CD4-positive, alpha-beta memory T cell (primary cell): Measurements from ENCODE around the gene SERPINE1. TPM values are rescaled to one million over a fixed set of nuclear protein-coding genes. Genes with fewer than 3 reads are reported as not detected.
A peak's percentile ranks its signal among the peaks of the same experiment; 100 is the strongest.

Experiments used
- CTCF ChIA-PET: fragments of 350-600 bp; sonication (Branson Sonifier 250); formaldehyde crosslinking; loops from one replicate; lab custom pipeline; 2021; ENCODE audit warnings: inconsistent platforms; ENCODE audit not compliant: partially characterized antibody; lab: Charles Lee
- POLR2A ChIA-PET: fragments of 350-600 bp; sonication (Branson Sonifier 250); formaldehyde crosslinking; loops from one replicate; lab custom pipeline; 2021; ENCODE audit not compliant: partially characterized antibody; lab: Charles Lee
- DNase-seq, 5 donors: peaks; one replicate each; pipeline versions ENCODE4 v3.0.0 to v3.0.0-alpha.2; 2020 to 2022; ENCODE audit warnings: mixed read lengths in 1 of 5
- H3K27ac ChIP-seq: one replicate; pipeline ENCODE4 v1.7.0; 2013; ENCODE audit warnings: low read depth, low read length
- H3K27me3 ChIP-seq: 2 replicates; pipeline ENCODE4 v1.7.0; 2013; ENCODE audit warnings: mild to moderate bottlenecking, low read length, moderate library complexity; ENCODE audit not compliant: insufficient read depth
- H3K36me3 ChIP-seq: 2 replicates; pipeline ENCODE4 v1.7.0; 2013; ENCODE audit warnings: mild to moderate bottlenecking, low read length, moderate library complexity; ENCODE audit not compliant: insufficient read depth
- H3K4me1 ChIP-seq: 2 replicates; pipeline ENCODE4 v1.7.0; 2013; ENCODE audit warnings: mild to moderate bottlenecking, low read length, moderate library complexity; ENCODE audit not compliant: insufficient read depth
- H3K4me3 ChIP-seq, 2 donors: one replicate each; pipeline ENCODE4 v1.7.0; 2013; ENCODE audit warnings: low read length in 2 of 2, mild to moderate bottlenecking in 1 of 2
- H3K9me3 ChIP-seq, 2 donors: one replicate each; pipeline ENCODE4 v1.7.0; 2013; ENCODE audit warnings: low read length in 2 of 2, control low read depth in 1 of 2; ENCODE audit not compliant: control insufficient read depth in 1 of 2
- H3K27ac Mint-ChIP-seq, 7 donors: one replicate each; pipeline ENCODE4 v1.8.0; 2020 to 2021; ENCODE audit warnings: mixed read lengths in 7 of 7, mild to moderate bottlenecking in 6 of 7, inconsistent platforms in 3 of 7, moderate library complexity in 3 of 7
- H3K27me3 Mint-ChIP-seq, 2 donors: one replicate each; pipeline ENCODE4 v1.8.0; 2020 to 2021; ENCODE audit warnings: mixed read lengths in 2 of 2
- H3K36me3 Mint-ChIP-seq, 2 donors: one replicate each; pipeline ENCODE4 v1.8.0; 2020 to 2021; ENCODE audit warnings: mixed read lengths in 2 of 2, inconsistent platforms in 1 of 2, mild to moderate bottlenecking in 1 of 2
- H3K4me1 Mint-ChIP-seq, 4 donors: one replicate each; pipeline ENCODE4 v1.8.0; 2020 to 2021; ENCODE audit warnings: mixed read lengths in 4 of 4, mild to moderate bottlenecking in 1 of 4
- H3K4me3 Mint-ChIP-seq, 8 donors: one replicate each; pipeline ENCODE4 v1.8.0; 2020 to 2021; ENCODE audit warnings: mixed read lengths in 8 of 8, mild to moderate bottlenecking in 7 of 8, moderate library complexity in 6 of 8, inconsistent platforms in 3 of 8
- H3K9me3 Mint-ChIP-seq, 8 donors: one replicate each; pipeline ENCODE4 v1.8.0; 2020 to 2021; ENCODE audit warnings: mixed read lengths in 8 of 8, mild to moderate bottlenecking in 5 of 8, inconsistent platforms in 3 of 8, moderate library complexity in 1 of 8
- intact Hi-C: fragments of 100-400 bp; cut with micrococcal nuclease; formaldehyde crosslinking; loops from one replicate; pipeline ENCODE4 v1.15.1; 2023
- polyA plus RNA-seq, 2 donors: library from polyadenylated mRNA; unstranded; fragments of 300-500 nt; fragmentation: Illumina TruSeq; gene quantifications; one replicate each; pipeline ENCODE4 v1.2.3, GENCODE V29; 2021
- total RNA-seq, 2 experiments: library from RNA; stranded (reverse); gene quantifications; one replicate each; pipeline ENCODE4 v1.2.3, GENCODE V29; 2021

SERPINE1 gene
- total and polyA plus RNA-seq, 4 experiments from 2014 or later = 0.11 to 0.20 TPM; not detected in 2

DNA sequence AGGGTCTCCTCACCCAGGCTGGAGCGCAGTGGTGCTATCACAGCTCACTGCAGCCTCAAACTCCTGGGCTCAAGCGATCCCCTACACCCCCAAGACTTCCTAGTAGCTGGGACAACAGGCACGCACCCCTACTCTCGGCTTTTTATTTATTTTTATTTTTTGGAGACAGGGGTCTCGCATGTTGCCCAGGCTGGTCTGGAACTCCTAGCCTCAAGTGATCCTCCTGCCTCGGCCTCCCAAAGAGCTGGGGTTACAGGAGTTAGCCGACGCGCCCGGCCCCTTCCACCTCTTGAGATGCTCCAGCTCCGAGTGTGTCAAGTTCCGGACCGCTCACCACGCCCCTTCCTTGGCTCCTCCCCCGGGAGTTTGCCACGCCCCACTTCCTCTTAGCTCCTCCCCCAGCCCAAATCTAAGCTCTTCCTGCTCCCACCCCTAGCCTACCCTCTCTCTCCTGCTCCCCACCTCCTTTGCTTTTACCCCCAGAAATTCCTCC is 46.9 kb downstream of the SERPINE1 start:
- H3K36me3 ChIP-seq = no peaks in the 10 kb centered on the region
- intact Hi-C loops = no loop called here
- Mint-ChIP-seq H3K27ac (peak overlapping the region in 2 of 7 donors; percentile 41 to 76), H3K27me3 (peaks cover 60 to 76% of the 10 kb centered on the region in 2 donors), H3K36me3 (no peaks in the 10 kb centered on the region), H3K9me3 (peaks cover 0 to 4% (median 0%) of the 10 kb centered on the region in 8 donors), H3K4me1 (peaks cover 30 to 56% (median 44%) of the 10 kb centered on the region in 4 donors), H3K4me3 (peak overlapping the region; percentile 20 to 80 (median 60))
- POLR2A ChIA-PET = interaction anchor here (1.3 kb wide), 2 partner anchors 30 to 44 kb away, joined by 3 read pairs; partner anchors contain the start of genes PLOD3 and ZNHIT1
- H3K4me3 ChIP-seq = no peak overlapping the region
- CTCF ChIA-PET = interaction anchor here (0.9 to 4.7 kb wide), 4 partner anchors 18 to 32 kb away, joined by 3 to 27 read pairs (median 13); no protein-coding TSS in a partner anchor
- H3K4me1 ChIP-seq = peaks cover 56% of the 10 kb centered on the region
- peak; percentile 62 to 67 (median 64) for DNase-seq
- H3K27me3 ChIP-seq = peaks cover 72% of the 10 kb centered on the region
- H3K9me3 ChIP-seq = no peaks in the 10 kb centered on the region
- H3K27ac ChIP-seq = no peak overlapping the region

GRCh38 chr7:101174322-101174854 is 47.5 kb downstream of the SERPINE1 start:
- Histone ChIP-seq H3K27me3 (peaks cover 69% of the 10 kb centered on the region), H3K27ac (no peak overlapping the region), H3K9me3 (no peaks in the 10 kb centered on the region), H3K36me3 (no peaks in the 10 kb centered on the region), H3K4me1 (peaks cover 51% of the 10 kb centered on the region), H3K4me3 (no peak overlapping the region)
- Mint-ChIP-seq H3K27me3 (peaks cover 56 to 75% of the 10 kb centered on the region in 2 donors), H3K36me3 (no peaks in the 10 kb centered on the region), H3K4me1 (peaks cover 29 to 56% (median 43%) of the 10 kb centered on the region in 4 donors), H3K4me3 (peak overlapping the region in 6 of 8 donors; percentile 51 to 80 (median 63)), H3K27ac (peak overlapping the region in 2 of 7 donors; percentile 2 to 76), H3K9me3 (peaks cover 0 to 4% (median 0%) of the 10 kb centered on the region in 8 donors)
- ChIA-PET POLR2A (interaction anchor here (1.3 kb wide), 2 partner anchors 30 to 43 kb away, joined by 3 read pairs; partner anchors contain the start of genes PLOD3 and ZNHIT1), CTCF (interaction anchor here (0.9 to 4.7 kb wide), 3 partner anchors 17 to 30 kb away, joined by 3 to 27 read pairs (median 23); no protein-coding TSS in a partner anchor)
- no peak for DNase-seq
- intact Hi-C loops = no loop called here

- Histone ChIP-seq H3K36me3 (no peaks in the 10 kb centered on the region), H3K9me3 (no peaks in the 10 kb centered on the region), H3K4me3 (no peak overlapping the region), H3K27me3 (peaks cover 60% of the 10 kb centered on the region), H3K27ac (no peak overlapping the region), H3K4me1 (peaks cover 38% of the 10 kb centered on the region)
- intact Hi-C loops = no loop called here
- peak overlapping the region in 1 of 7 donors; percentile 38 for H3K27ac Mint-ChIP-seq
- CTCF ChIA-PET = interaction anchor here (3.9 to 4.7 kb wide), 2 partner anchors 16 to 31 kb away, joined by 23 to 27 read pairs; no protein-coding TSS in a partner anchor
- H3K36me3 Mint-ChIP-seq = no peaks in the 10 kb centered on the region
- peak overlapping the region in 1 of 8 donors; percentile 43 for H3K4me3 Mint-ChIP-seq
- peaks cover 0 to 4% (median 0%) of the 10 kb centered on the region in 8 donors for H3K9me3 Mint-ChIP-seq
- no peak for DNase-seq
- peaks cover 53 to 69% of the 10 kb centered on the region in 2 donors for H3K27me3 Mint-ChIP-seq
- POLR2A ChIA-PET = interaction anchor here (0.9 kb wide), 1 partner anchor 14 kb away, joined by 3 read pairs; no protein-coding TSS in a partner anchor
- H3K4me1 Mint-ChIP-seq = peaks cover 22 to 43% (median 34%) of the 10 kb centered on the region in 4 donors
These were observed 48.8 kb downstream of the SERPINE1 start for GRCh38 chr7:101175664-101176063.

GRCh38 chr7:101177644-101178043 is 50.7 kb downstream of the SERPINE1 start:
- H3K4me3 Mint-ChIP-seq = peak overlapping the region in 1 of 8 donors; percentile 20
- H3K36me3 Mint-ChIP-seq = no peaks in the 10 kb centered on the region
- ChIA-PET CTCF (interaction anchor here (1.2 to 1.6 kb wide), 2 partner anchors 35 to 63 kb away, joined by 4 read pairs; no protein-coding TSS in a partner anchor), POLR2A (no interaction called here)
- Histone ChIP-seq H3K27ac (no peak overlapping the region), H3K36me3 (no peaks in the 10 kb centered on the region), H3K4me1 (peaks cover 18% of the 10 kb centered on the region), H3K9me3 (no peaks in the 10 kb centered on the region), H3K27me3 (peaks cover 42% of the 10 kb centered on the region), H3K4me3 (no peak overlapping the region)
- intact Hi-C loops = no loop called here
- H3K27me3 Mint-ChIP-seq = peaks cover 60 to 70% of the 10 kb centered on the region in 2 donors
- no peak overlapping the region for H3K27ac Mint-ChIP-seq
- peaks cover 0 to 4% (median 0%) of the 10 kb centered on the region in 8 donors for H3K9me3 Mint-ChIP-seq
- no peak for DNase-seq
- peaks cover 13 to 36% (median 20%) of the 10 kb centered on the region in 4 donors for H3K4me1 Mint-ChIP-seq

- no peak overlapping the region for H3K4me3 ChIP-seq
- peaks cover 3% of the 10 kb centered on the region for H3K4me1 ChIP-seq
- Mint-ChIP-seq H3K4me1 (peaks cover 7 to 23% (median 10%) of the 10 kb centered on the region in 4 donors), H3K4me3 (peak overlapping the region in 6 of 8 donors; percentile 16 to 82 (median 56)), H3K27me3 (peaks cover 54 to 62% of the 10 kb centered on the region in 2 donors), H3K9me3 (peaks cover 0 to 3% (median 0%) of the 10 kb centered on the region in 8 donors), H3K27ac (peak overlapping the region in 1 of 7 donors; percentile 17), H3K36me3 (no peaks in the 10 kb centered on the region)
- no peaks in the 10 kb centered on the region for H3K36me3 ChIP-seq
- intact Hi-C loops = no loop called here
- H3K27ac ChIP-seq = no peak overlapping the region
- H3K27me3 ChIP-seq = peaks cover 30% of the 10 kb centered on the region
- CTCF ChIA-PET = interaction anchor here (1.0 kb wide), 2 partner anchors 13 to 35 kb away, joined by 3 to 5 read pairs; no protein-coding TSS in a partner anchor
- no peak for DNase-seq
- POLR2A ChIA-PET = no interaction called here
- no peaks in the 10 kb centered on the region for H3K9me3 ChIP-seq
These were observed 52.2 kb downstream of the SERPINE1 start for GRCh38 chr7:101179117-101179516.

- DNase-seq = no peak
- no peaks in the 10 kb centered on the region for H3K36me3 ChIP-seq
- peaks cover 25% of the 10 kb centered on the region for H3K27me3 ChIP-seq
- no peaks in the 10 kb centered on the region for H3K9me3 ChIP-seq
- no peaks in the 10 kb centered on the region for H3K36me3 Mint-ChIP-seq
- peaks cover 0 to 2% (median 0%) of the 10 kb centered on the region in 8 donors for H3K9me3 Mint-ChIP-seq
- POLR2A ChIA-PET = no interaction called here
- H3K4me3 ChIP-seq = no peak overlapping the region
- H3K27me3 Mint-ChIP-seq = peaks cover 50 to 61% of the 10 kb centered on the region in 2 donors
- no peak overlapping the region for H3K27ac ChIP-seq
- H3K4me1 Mint-ChIP-seq = peaks cover 4 to 17% (median 7%) of the 10 kb centered on the region in 4 donors
- H3K4me1 ChIP-seq = no peaks in the 10 kb centered on the region
- intact Hi-C loops = no loop called here
- H3K4me3 Mint-ChIP-seq = peak overlapping the region in 2 of 8 donors; percentile 20 to 82
- no peak overlapping the region for H3K27ac Mint-ChIP-seq
- CTCF ChIA-PET = interaction anchor here (0.8 kb wide), 1 partner anchor 13 kb away, joined by 4 read pairs; no protein-coding TSS in a partner anchor
These were observed 52.8 kb downstream of the SERPINE1 start for GRCh38 chr7:101179713-101180112.
